Endothelial cell of umbilical vein (primary cell): ENCODE results near the gene S100A5. TPM values are rescaled to one million over a fixed set of nuclear protein-coding genes. Genes with fewer than 3 reads are reported as not detected.

Experiments used
- Bru-seq: library from RNA; stranded (reverse); fragments of 400-500 nt; gene quantifications from one replicate; lab custom pipeline; 2021; lab: Mats Ljungman, UMichigan
- BruChase-seq, 2 experiments: library from RNA; stranded (reverse); fragments of 400-500 nt; gene quantifications; one replicate each; lab custom pipeline; 2021; lab: Mats Ljungman, UMichigan
- BruUV-seq: library from RNA; stranded (reverse); fragments of 400-500 nt; replicated peaks from 2 replicates; lab custom pipeline; 2021; lab: Mats Ljungman, UMichigan
- CTCF ChIA-PET: fragments of 300-600, 350-600 bp; sonication (Branson Sonifier 250); formaldehyde crosslinking; loops from one replicate; lab custom pipeline; 2021; ENCODE audit warnings: antibody characterized with exemption, inconsistent platforms; lab: Charles Lee
- POLR2A ChIA-PET: fragments of 300-600, 350-600 bp; sonication (Branson Sonifier 250); formaldehyde crosslinking; loops from one replicate; lab custom pipeline; 2021; ENCODE audit warnings: antibody characterized with exemption, inconsistent platforms; lab: Charles Lee
- DNase-seq: peaks from one replicate; pipeline ENCODE4 v3.0.0-alpha.2; 2011; ENCODE audit warnings: low read depth, low spot score
- FAIRE-seq: peaks from 2 replicates; lab custom pipeline; 2011; peaks lifted over from hg19 to GRCh38; lab: Jason Lieb, UNC
- H2AFZ ChIP-seq: 2 replicates; pipeline ENCODE4 v1.6.0; 2012; ENCODE audit warnings: low read depth, low read length, control low read depth, inconsistent platforms
- H3K27ac ChIP-seq: 2 replicates; pipeline ENCODE4 v1.5.1; 2011; ENCODE audit warnings: low read depth, mild to moderate bottlenecking, control low read depth, low read length, moderate library complexity; ENCODE audit not compliant: insufficient read depth
- H3K27me3 ChIP-seq, 2 experiments: 2 replicates each; pipeline versions ENCODE4 v1.6.0 to v1.6.1; 2011; ENCODE audit warnings: low read length in 2 of 2, mixed read lengths in 1 of 2; ENCODE audit not compliant: control insufficient read depth in 2 of 2, insufficient read depth in 2 of 2
- H3K36me3 ChIP-seq, 2 experiments: 2 replicates in 1 of 2; 3 replicates in 1 of 2; pipeline ENCODE4 v1.5.1; 2011; ENCODE audit warnings: low read length in 2 of 2, mild to moderate bottlenecking in 1 of 2, moderate library complexity in 1 of 2; ENCODE audit not compliant: control insufficient read depth in 2 of 2, insufficient read depth in 2 of 2; ENCODE audit errors: extremely low read depth in 1 of 2
- H3K4me1 ChIP-seq: 3 replicates; pipeline ENCODE4 v1.5.1; 2011; ENCODE audit warnings: mild to moderate bottlenecking, low read length; ENCODE audit not compliant: control insufficient read depth, insufficient read depth; ENCODE audit errors: extremely low read depth
- H3K4me2 ChIP-seq: 2 replicates; pipeline ENCODE4 v1.6.1; 2011; ENCODE audit warnings: low read length, control low read depth, mixed read lengths; ENCODE audit not compliant: insufficient read depth
- H3K4me3 ChIP-seq, 3 experiments: fragments of 200-600 bp in 1 of 3; sonication (generic), shearing (Covaris generic) in 1 of 3; replicated peaks in 1 of 3; 2 replicates each; pipeline ENCODE4 v1.5.1; 2011 to 2016; ENCODE audit warnings: control low read depth in 3 of 3, low read length in 3 of 3, mild to moderate bottlenecking in 2 of 3, inconsistent platforms in 1 of 3, low read depth in 1 of 3, moderate library complexity in 1 of 3; ENCODE audit not compliant: insufficient read depth in 1 of 3
- H3K79me2 ChIP-seq: 2 replicates; pipeline ENCODE4 v1.6.0; 2012; ENCODE audit warnings: low read length, inconsistent platforms; ENCODE audit not compliant: control insufficient read depth, insufficient read depth
- H3K9ac ChIP-seq: replicated peaks from 2 replicates; pipeline ENCODE3; 2011; ENCODE audit warnings: low read length, control low read depth; ENCODE audit not compliant: insufficient read depth; ENCODE audit errors: extremely low read depth
- H3K9me1 ChIP-seq: replicated peaks from 3 replicates; pipeline ENCODE4 v1.6.0; 2011; ENCODE audit warnings: mild to moderate bottlenecking, low read length; ENCODE audit not compliant: control insufficient read depth, insufficient read depth; ENCODE audit errors: extremely low read depth
- H3K9me3 ChIP-seq: replicated peaks from 2 replicates; pipeline ENCODE4 v1.5.1; 2012; ENCODE audit warnings: low read length, inconsistent platforms; ENCODE audit not compliant: control insufficient read depth, insufficient read depth
- H4K20me1 ChIP-seq: replicated peaks from 2 replicates; pipeline ENCODE3; 2011; ENCODE audit warnings: mild to moderate bottlenecking, low read length; ENCODE audit not compliant: control insufficient read depth, insufficient read depth; ENCODE audit errors: extremely low read depth
- CTCF ChIP-seq, 2 donors: IDR thresholded peaks; 1 replicate in 1 of 2; 2 replicates in 1 of 2; pipeline ENCODE4 v1.5.1; 2011; ENCODE audit warnings: low read length in 2 of 2, mild to moderate bottlenecking in 2 of 2, moderate library complexity in 2 of 2, control low read depth in 1 of 2, inconsistent platforms in 1 of 2, low read depth in 1 of 2; ENCODE audit not compliant: insufficient read depth in 1 of 2; ENCODE audit errors: extremely low read depth in 1 of 2
- EZH2 ChIP-seq: IDR thresholded peaks from 2 replicates; pipeline ENCODE4 v1.6.1; 2012; ENCODE audit warnings: borderline replicate concordance, low read depth, mild to moderate bottlenecking, moderate library complexity, low read length, inconsistent platforms; ENCODE audit not compliant: severe bottlenecking
- FOS ChIP-seq: IDR thresholded peaks from 2 replicates; pipeline ENCODE4 v1.6.1; 2011; ENCODE audit warnings: mild to moderate bottlenecking, low read length, moderate library complexity, borderline replicate concordance; ENCODE audit not compliant: insufficient read depth
- GATA2 ChIP-seq: IDR thresholded peaks from 2 replicates; pipeline ENCODE4 v1.7.0; 2011; ENCODE audit warnings: low read depth, mild to moderate bottlenecking, moderate library complexity, mixed read lengths, low read length; ENCODE audit not compliant: insufficient read length, insufficient read depth
- JUN ChIP-seq: IDR thresholded peaks from 2 replicates; pipeline ENCODE4 v1.6.1; 2011; ENCODE audit warnings: borderline replicate concordance, low read depth; ENCODE audit not compliant: insufficient read length, insufficient read depth
- MAX ChIP-seq: IDR thresholded peaks from 2 replicates; pipeline ENCODE4 v1.6.1; 2011; ENCODE audit not compliant: insufficient read depth, insufficient read length
- MYC ChIP-seq: IDR thresholded peaks from one replicate; pipeline ENCODE4 v1.6.1; 2011; ENCODE audit warnings: mild to moderate bottlenecking, low read depth, low read length
- POLR2A ChIP-seq: IDR thresholded peaks from 2 replicates; pipeline ENCODE4 v1.6.1; 2012; ENCODE audit warnings: low read depth, mild to moderate bottlenecking, control low read depth, low read length
- POLR2AphosphoS5 ChIP-seq: IDR thresholded peaks from 2 replicates; pipeline ENCODE4 v1.6.1; 2012; ENCODE audit warnings: low read depth, mild to moderate bottlenecking, control low read depth, low read length, moderate library complexity; ENCODE audit not compliant: insufficient read depth
- dilution Hi-C: fragments of 300-500 bp; cut with MboI; formaldehyde crosslinking; loops from one replicate; pipeline ENCODE4 v1.15.0; 2019; ENCODE audit warnings: low sequenced_read_pairs; ENCODE audit not compliant: extremely low pct_ligation_motif_present
- intact Hi-C: fragments of 100-400 bp; cut with micrococcal nuclease; formaldehyde crosslinking; loops from one replicate; pipeline ENCODE4 v1.10.0; 2022
- long read RNA-seq: library from polyadenylated mRNA; stranded (forward); transcript quantifications from one replicate; pipeline ENCODE4 v2.0.0, GENCODE V29; 2021
- polyA minus RNA-seq, 3 experiments: library from RNA; depleted of rRNA, polyadenylated mRNA; stranded (reverse); fragments of >200 nt; gene quantifications; 1 replicate in 1 of 3; 2 replicates in 2 of 3; pipeline ENCODE4 v1.2.3, GENCODE V29; 2011
- polyA plus RNA-seq, 4 experiments: library from polyadenylated mRNA; depleted of rRNA in 3 of 4; stranded (reverse) in 3 of 4; unstranded in 1 of 4; fragments of >200 nt; gene quantifications; 2 replicates each; pipeline versions ENCODE4 v1.2.1 to v1.2.3, GENCODE V29; 2011 to 2012; ENCODE audit warnings: missing spikeins in 1 of 4
- total RNA-seq: library from RNA; stranded (reverse); gene quantifications from 2 replicates; pipeline ENCODE4 v1.2.3, GENCODE V29; 2021

Gene S100A5
- total RNA-seq (not detected in 2 replicates), polyA plus RNA-seq (not detected in 2 replicates), polyA minus RNA-seq (not detected in 2 replicates), Bru-seq, nascent RNA (not detected), BruChase-seq, experiment 1, labeled RNA remaining after a 6-hour chase (not detected), BruChase-seq, experiment 2, labeled RNA remaining after a 2-hour chase (not detected)
- not detected in 2 replicates for polyA plus RNA-seq (2011; cell fraction: cytosol; rRNA removed)
- polyA plus RNA-seq (2011; cell fraction: nucleus; rRNA removed), result not detected in 2 replicates
- polyA plus RNA-seq (2012), result not detected in 2 replicates
- polyA minus RNA-seq (2011; cell fraction: cytosol; rRNA and poly(A)+ RNA removed), result not detected
- not detected in 2 replicates for polyA minus RNA-seq (2011; cell fraction: nucleus; rRNA and poly(A)+ RNA removed)
- long read RNA-seq, result 0 reads

DNA sequence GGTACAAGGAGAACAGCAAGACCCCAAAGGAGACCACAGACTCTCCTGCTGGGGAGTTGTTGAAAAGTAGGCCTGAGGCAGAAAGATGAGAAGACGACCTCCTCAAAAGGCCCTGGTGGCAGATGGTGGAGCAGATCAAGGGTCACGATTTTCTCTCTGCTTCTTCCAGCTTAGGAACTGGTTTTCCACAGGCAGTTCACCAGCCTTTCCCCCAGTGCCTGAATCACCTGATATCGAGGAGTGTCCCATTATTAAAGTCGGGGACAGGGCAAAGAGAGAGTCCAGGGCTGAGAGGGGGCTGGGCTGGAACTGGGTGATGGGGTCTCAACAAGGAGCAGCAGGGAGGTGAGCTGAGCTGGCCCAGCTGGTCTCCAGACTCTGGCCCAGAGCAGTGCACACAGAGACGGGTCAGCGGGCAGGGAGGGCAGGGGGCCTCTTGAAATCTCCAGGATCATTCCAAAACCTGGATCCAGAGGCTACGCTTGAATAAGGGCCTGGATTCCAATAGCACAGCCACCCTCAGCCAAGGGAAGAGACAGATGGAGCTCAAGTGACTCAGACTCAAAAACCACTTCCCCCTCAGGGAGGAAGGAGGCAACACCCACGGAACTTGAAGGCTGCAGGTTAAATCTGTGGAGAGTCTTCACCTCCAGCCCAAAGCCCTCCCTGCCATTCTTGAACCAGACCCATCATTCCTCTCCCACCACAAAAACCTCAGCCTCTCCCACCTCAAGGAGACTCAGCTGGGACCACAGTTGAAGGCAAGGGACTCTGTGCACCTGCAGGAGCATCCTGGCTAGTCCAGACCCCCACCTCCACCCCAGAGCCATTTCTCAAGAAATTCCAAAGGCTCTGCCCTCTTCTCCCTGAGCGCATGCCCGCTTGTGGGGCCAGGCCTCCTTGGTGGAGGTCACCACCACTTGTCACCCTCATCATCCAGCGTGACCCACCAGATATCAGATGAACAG, at the start of gene S100A5:
S100A5 (minus strand) TSS at position 541 of the 968 bp plus-strand sequence. CDS start 743 bp downstream, outside the sequence.
- no peak within 1 kb of the TSS for H3K4me3 ChIP-seq
- dilution Hi-C loops (no loop called here), intact Hi-C loops (no loop called here)
- FAIRE-seq, result no peak
- no peaks in the 10 kb centered on the region for H3K9me1 ChIP-seq
- peak within 1 kb of the TSS; percentile 11 for H2AFZ ChIP-seq
- H3K79me2 ChIP-seq, result peaks cover under 1% of the 10 kb centered on the region
- BruUV-seq, result no TSS peak
- H3K4me2 ChIP-seq, result no peak within 1 kb of the TSS
- H3K27ac ChIP-seq, result no peak within 1 kb of the TSS
- H3K27me3 ChIP-seq, result no peaks in the 10 kb centered on the region
- H4K20me1 ChIP-seq, result no peaks in the 10 kb centered on the region
- TF ChIP-seq POLR2A (no peak), GATA2 (no peak), MAX (no peak), POLR2AphosphoS5 (no peak), CTCF (IDR thresholded peaks at IDR 0.05; ENCODE audit: extremely low read depth in 1 of 2, insufficient read depth in 1 of 2, low read depth in 1 of 2, low read length in 2 of 2) (no peak), MYC (no peak), JUN (no peak), EZH2 (no peak), FOS (no peak)
- H3K9ac ChIP-seq, result no peak within 1 kb of the TSS
- POLR2A ChIA-PET, result no interaction called here
- no peaks in the 10 kb centered on the region for H3K36me3 ChIP-seq
- no peak for DNase-seq
- no peaks in the 10 kb centered on the region for H3K9me3 ChIP-seq
- CTCF ChIA-PET, result interaction anchor here (0.7 to 1.2 kb wide), 4 partner anchors 9 to 32 kb away, joined by 3 to 4 read pairs (median 3); no protein-coding TSS in a partner anchor
- H3K4me1 ChIP-seq, result peaks cover 12% of the 10 kb centered on the region
